GM06990 (cell line): Measurements from ENCODE around the gene C20orf173.

ENCODE experiments used
- DNase-seq: peaks from one replicate; pipeline ENCODE4 v3.0.0-alpha.2; 2011; ENCODE audit not compliant: insufficient read length; ENCODE audit errors: extremely low read depth
- H3K27me3 ChIP-seq: replicated peaks from 2 replicates; pipeline ENCODE4 v1.6.0; 2011; ENCODE audit warnings: low read length; ENCODE audit not compliant: control insufficient read depth, insufficient read depth
- H3K36me3 ChIP-seq: 2 replicates; pipeline ENCODE4 v1.5.1; 2011; ENCODE audit warnings: low read length; ENCODE audit not compliant: control insufficient read depth, insufficient read depth
- H3K4me3 ChIP-seq: replicated peaks from 2 replicates; pipeline ENCODE4 v1.5.1; 2011; ENCODE audit warnings: low read depth, mild to moderate bottlenecking, control low read depth, low read length
- CTCF ChIP-seq: IDR thresholded peaks from 2 replicates; pipeline ENCODE4 v1.5.1; 2011; ENCODE audit warnings: low read length, control low read depth, mild to moderate bottlenecking, inconsistent platforms; ENCODE audit not compliant: insufficient read depth, poor library complexity, severe bottlenecking

Gene C20orf173

GRCh38 chr20:35529552-35529951 lies at the start of gene C20orf173:
TSS of gene C20orf173 (minus strand) at chr20:35529652. CDS start at chr20:35529373, 279 bp downstream.
- Histone ChIP-seq H3K4me3 (no peak within 1 kb of the TSS), H3K27me3 (no peaks in the 10 kb centered on the region), H3K36me3 (no peaks in the 10 kb centered on the region)
- DNase-seq = no peak
- TF ChIP-seq CTCF = no peak

DNA sequence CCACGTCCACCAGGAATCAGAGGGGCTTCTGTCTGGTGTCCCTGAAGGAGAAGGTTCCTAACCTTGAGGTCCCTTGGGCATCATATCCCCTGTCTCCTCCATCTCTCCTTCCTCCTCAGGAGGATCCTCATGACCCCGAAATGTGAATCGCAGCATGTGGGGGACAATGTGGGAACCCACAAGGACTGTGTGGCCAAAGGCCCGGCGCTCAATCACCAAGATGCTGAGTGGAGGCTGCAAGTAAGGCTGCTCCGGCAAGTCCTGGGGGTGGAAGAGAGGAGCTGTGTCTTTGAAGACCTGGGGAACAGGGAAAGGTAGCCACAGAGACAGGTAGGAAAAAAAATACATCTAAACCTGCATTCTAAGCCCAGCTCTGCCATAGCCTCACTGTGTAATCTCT lies 49.7 kb upstream of the C20orf173 start:
- no peak for TF ChIP-seq CTCF
- H3K27me3 ChIP-seq = no peaks in the 10 kb centered on the region
- H3K4me3 ChIP-seq = no peak overlapping the region
- no peak for DNase-seq
- no peaks in the 10 kb centered on the region for H3K36me3 ChIP-seq

DNA sequence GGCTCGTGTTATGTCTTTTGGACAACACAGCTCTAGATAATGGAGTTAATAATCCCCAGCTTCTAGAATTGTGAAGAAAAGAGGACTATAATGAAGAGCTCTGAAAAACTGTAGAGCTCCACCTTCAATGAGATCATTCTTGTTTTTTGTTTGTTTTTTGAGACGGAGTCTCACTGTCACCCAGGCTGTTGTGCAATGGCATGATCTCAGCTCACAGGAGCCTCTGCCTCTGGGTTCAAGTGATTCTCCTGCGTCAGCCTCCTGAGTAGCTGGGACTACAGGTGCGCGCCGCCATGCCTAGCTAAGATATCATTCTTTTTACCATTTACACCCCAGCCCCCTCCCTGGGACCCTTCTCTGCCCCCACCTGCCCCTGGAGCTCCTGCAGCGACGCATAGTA lies 49.0 kb upstream of the C20orf173 start:
- DNase-seq = no peak
- H3K27me3 ChIP-seq = no peaks in the 10 kb centered on the region
- H3K4me3 ChIP-seq = no peak overlapping the region
- no peaks in the 10 kb centered on the region for H3K36me3 ChIP-seq
- no peak for TF ChIP-seq CTCF

DNA sequence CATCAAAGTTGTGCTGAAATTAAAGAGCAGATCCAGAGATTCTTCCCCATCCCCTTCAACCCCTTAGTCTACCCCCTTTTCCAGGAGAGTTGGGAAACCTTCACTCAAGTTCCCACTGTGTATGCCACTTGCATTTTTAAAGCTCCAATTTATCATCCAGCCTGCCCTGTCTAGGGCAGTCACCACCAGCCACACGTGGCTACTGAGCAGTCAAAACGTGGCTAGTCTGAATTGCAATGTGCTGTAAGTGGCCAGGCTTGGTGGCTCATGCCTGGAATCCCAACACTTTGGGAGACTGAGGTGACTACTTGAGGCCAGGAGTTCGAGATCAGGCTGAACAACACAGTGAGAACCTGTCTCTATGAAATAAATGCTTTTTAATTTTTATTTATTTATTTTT lies 47.4 kb upstream of the C20orf173 start:
- no peak for TF ChIP-seq CTCF
- no peak for DNase-seq
- no peak overlapping the region for H3K4me3 ChIP-seq
- no peaks in the 10 kb centered on the region for H3K36me3 ChIP-seq
- no peaks in the 10 kb centered on the region for H3K27me3 ChIP-seq

DNA sequence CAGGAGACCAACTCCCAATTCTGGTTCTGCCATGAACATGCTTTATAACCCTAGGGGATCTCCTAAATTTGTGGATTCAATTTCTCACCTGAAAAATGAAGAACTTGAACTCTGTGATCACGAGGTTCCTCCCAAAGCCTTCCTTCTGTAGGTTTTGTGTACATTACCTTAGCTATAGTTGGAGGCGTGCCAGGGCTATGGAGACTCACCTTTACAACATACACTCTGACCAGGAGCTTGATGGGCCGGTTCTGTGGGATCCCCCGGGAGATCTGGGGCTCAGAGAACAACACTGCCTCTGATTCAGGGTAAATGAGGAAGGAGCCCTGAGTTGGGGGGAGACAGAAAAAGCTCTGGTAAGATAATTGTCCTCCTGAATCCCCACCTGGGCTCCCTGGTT lies 46.5 kb upstream of the C20orf173 start:
- Histone ChIP-seq H3K4me3 (no peak overlapping the region), H3K27me3 (no peaks in the 10 kb centered on the region), H3K36me3 (no peaks in the 10 kb centered on the region)
- no peak for DNase-seq
- no peak for TF ChIP-seq CTCF

DNA sequence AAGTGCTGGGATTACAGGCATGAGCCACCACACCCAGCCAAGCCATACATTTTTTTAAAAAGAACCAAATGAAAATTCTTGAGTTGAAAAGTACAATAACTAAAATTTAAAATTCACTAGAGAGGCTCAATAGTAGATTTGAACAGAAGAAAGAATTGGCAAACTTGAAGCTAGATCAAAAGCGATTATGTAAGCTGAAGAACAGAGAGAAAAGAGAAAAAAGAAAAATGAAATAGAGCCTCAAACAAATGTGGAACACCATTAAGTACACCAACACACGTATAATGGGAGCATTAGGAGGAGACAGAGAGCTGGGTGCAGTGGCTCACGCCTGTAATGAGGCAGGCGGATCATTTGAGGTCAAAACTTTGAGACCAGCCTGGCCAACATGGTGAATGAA lies 43.4 kb upstream of the C20orf173 start:
- DNase-seq = no peak

More for the DNA sequence above, 43.4 kb upstream of the C20orf173 start:
- Histone ChIP-seq H3K4me3 (no peak overlapping the region), H3K36me3 (no peaks in the 10 kb centered on the region), H3K27me3 (no peaks in the 10 kb centered on the region)
- TF ChIP-seq CTCF = no peak
